GM20431 (cell line): Measurements from ENCODE around the gene MTUS2.
"Not testable (repeated sequence)": the region's sequence is repeated elsewhere in the genome, so short reads cannot be mapped to it uniquely, and the experiment has no call there.

Experiments
- in situ Hi-C: fragments of 300-500 bp; cut with MseI, MboI; formaldehyde crosslinking; loops from one replicate; pipeline ENCODE4 v1.15.0; 2020; ENCODE audit warnings: low sequenced_read_pairs; ENCODE audit not compliant: unreplicated experiment

The MTUS2 gene

GRCh38 chr13:29193083-29193482 is 372.9 kb downstream of the MTUS2 start:
- in situ Hi-C loops = no loop called here

DNA sequence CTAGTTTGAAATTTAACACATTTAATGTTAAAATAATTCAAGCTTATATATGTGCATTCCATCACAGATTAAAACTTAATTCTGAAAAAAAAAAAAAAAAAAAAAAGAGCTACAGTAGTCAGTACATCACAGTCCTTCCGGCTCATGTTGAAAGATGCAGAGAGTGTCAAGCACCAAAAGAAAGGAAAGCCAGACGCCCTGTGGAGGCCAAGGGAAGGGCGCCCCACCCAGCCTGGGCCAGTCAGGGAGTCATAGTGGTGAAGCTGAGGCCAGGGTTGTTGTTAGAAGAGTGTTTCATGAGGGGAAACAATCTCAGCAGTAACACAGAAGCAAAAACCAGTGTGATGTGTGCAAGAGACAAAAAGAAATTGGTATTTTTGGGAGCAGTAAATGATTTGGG is 375.3 kb downstream of the MTUS2 start:
- in situ Hi-C loops = no loop called here

DNA sequence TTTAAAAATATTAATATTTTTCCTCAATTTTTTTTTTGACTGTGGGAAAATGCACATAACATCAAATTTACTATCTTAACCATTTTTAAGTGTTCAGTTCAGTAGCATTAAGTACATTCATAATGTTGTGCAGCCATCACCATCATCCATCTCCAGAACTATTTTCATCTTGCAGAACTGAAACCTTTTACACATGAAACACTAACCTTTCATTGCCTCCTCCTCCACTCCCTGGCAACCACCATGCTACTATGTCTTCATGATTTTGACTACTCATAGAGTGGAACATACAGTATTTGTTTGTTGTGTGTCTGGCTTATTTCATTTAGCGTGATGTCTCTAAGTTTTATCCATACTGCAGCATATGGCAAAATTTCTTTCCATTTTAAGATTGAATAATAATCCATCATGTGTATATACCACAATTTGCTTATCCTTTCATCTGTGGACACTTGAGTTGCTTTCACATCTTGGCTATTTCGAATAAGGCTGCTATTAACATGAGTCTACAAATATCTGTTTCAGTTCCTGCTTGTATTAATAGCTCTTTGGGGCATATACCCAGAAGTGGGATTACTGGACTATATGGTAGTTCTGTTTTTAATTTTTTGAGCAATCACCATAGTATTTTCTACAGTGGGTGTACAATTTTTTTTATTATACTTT is 376.4 kb downstream of the MTUS2 start:
- in situ Hi-C loops = no loop called here

- in situ Hi-C loops = not testable (repeated sequence)
Observed at GRCh38 chr13:29202753-29203152, 382.6 kb downstream of the MTUS2 start.

- in situ Hi-C loops = no loop called here
Observed at GRCh38 chr13:29204651-29205050, 384.5 kb downstream of the MTUS2 start.

DNA sequence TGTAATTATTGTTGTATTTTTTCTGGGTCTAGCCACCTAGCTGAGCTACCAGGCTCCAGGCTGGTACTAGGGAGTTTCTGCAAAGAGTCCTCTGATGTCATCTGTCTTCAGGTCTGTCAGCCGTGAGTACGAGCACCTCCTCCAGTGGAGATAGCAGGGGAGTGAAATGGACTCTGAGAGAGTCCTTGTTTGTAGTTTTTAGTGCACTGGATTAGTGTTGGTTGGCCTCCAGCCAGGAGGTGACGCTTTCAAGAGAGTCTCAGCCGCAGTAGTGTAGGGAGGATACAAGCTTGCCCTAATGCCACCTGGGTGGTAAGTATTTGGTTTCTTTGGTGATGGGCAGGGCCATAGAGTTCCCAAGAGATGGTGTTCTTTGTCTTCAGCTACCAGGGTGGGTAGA is 390.5 kb downstream of the MTUS2 start:
- in situ Hi-C loops = no loop called here

- in situ Hi-C loops = not testable (repeated sequence)
Observed at GRCh38 chr13:29211162-29211561, 391.0 kb downstream of the MTUS2 start.

- in situ Hi-C loops = no loop called here
Observed at GRCh38 chr13:29222458-29222857, 402.3 kb downstream of the MTUS2 start.

DNA sequence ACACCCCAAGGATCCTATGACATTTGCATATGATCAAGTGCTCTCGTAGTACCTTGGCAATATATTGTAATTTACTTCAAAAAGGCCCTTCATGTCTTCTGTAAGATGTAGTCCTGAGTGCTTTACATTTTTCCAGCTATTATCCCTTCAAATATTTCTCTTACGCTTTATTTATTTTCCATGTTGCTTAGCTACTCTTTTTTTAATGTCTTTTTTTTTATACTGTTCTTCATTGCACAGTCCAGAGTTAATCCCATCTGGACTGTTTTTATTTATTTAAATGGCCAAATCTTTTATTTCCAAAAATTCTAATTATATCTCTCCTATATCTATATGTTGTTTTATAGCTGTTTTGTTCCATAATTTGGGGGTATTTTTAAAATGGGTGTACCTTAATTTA is 404.1 kb downstream of the MTUS2 start:
- in situ Hi-C loops = no loop called here

- in situ Hi-C loops = no loop called here
Observed at GRCh38 chr13:29227576-29227975, 407.4 kb downstream of the MTUS2 start.

- in situ Hi-C loops = no loop called here
Observed at GRCh38 chr13:29230299-29230845, 410.2 kb downstream of the MTUS2 start.

DNA sequence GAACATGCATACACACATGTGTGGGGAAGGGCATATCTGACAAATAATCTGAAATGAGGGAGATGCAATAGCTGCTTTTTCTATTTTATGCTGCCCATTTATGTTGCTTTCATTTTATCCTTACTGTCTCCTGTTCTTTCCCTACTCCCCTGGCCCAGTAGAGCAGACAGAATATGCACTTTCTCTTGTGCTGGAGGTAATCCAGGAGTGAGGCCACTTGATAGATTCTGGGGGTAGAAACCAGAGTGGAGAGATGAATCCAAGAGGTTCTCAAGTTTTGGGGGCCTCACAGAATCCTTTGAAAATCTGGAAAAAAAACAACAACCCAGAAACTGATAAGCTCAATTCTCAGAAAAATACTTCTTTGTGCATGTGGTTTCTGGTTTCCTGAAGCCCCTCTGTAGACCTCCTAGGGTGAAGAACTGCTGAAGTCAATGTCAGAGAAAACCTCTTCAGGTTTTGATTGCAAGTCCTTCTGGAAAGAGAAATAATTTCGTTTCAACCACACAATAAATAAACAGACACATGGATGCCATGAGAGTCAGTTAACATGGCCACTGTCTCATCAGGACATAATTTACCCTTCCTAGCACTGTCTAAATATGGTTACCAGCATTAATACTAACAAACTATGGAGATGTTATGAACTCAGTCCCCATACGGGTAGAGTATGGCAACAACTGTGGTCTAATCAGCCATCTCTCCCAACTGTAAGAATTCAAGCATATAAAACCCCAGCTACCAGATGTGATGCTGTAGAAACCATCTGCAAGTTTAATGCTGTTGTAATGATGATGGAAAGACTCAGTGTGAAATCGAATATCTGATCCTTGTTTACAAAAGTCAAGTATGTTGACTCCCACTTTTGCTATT is 419.8 kb downstream of the MTUS2 start:
- in situ Hi-C loops = no loop called here

GRCh38 chr13:29254626-29255370 is 434.7 kb downstream of the MTUS2 start:
- in situ Hi-C loops = no loop called here

GRCh38 chr13:29255567-29255966 is 435.4 kb downstream of the MTUS2 start:
- in situ Hi-C loops = no loop called here

DNA sequence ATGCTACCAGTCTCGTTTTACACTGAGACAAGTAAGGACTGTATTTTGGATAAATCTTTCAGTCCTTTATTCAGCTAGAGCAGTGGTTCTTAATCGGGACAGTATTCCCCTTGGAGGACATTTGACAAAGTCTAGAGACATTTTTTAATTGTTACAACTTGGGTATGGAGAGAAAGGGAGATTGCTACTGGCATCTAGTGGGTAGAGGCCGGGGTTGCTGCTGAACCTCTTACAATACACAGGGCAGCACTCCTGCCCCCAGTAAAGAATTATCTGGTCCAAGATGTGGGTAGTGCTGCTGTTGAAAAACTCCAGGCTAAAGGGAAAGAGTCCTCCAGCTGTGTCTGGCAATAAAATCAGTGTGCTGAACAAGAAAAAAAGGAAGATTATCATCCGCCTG is 440.5 kb downstream of the MTUS2 start:
- in situ Hi-C loops = no loop called here

- in situ Hi-C loops = no loop called here
Observed at GRCh38 chr13:29266261-29266660, 446.1 kb downstream of the MTUS2 start.

DNA sequence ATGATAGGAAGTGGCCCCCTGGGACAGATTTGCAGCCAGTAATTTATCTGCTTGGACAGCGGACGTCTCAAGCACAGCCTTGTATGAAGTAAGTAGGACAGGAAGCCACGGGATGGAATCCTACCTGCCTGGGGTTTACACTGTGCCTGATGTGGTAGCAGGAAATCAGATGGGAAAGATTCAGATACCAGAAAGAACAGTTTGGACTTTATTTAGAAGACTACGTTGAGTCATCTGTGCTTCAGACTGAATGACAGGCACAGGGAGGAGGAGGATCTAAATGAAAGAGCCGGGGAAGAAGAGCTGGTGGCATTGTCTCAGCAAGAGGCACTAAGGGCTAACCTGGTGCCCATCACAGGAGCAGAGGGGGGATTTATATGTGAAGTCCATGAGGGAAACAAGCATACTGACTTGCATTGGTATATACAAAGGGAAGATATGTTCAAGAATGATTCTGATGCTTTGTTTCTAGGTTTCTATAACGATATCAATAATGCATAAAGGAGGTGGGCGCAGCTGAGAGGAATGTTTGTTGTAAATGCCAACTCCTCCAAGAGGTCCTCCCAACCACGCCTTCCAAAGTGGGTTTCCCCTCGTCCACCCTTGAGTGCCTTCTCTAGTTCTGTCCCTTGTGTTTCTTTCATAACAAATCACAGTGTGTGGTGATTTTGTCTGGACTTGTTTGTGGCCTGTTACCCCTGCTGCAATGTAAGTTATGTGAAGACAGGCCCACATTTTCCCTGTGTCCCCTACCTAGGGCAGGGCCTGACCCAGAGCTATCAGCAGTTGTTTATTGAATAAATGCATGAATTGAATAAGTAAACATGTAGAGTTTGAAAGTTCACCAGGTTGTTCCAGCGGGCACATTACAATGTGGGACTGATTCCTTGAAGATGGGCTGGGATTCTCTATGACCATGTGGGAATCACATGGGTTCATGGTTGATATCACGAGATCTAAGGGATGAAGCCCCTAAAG is 446.9 kb downstream of the MTUS2 start:
- in situ Hi-C loops = no loop called here

GRCh38 chr13:29270271-29270985 is 450.3 kb downstream of the MTUS2 start:
- in situ Hi-C loops = no loop called here

DNA sequence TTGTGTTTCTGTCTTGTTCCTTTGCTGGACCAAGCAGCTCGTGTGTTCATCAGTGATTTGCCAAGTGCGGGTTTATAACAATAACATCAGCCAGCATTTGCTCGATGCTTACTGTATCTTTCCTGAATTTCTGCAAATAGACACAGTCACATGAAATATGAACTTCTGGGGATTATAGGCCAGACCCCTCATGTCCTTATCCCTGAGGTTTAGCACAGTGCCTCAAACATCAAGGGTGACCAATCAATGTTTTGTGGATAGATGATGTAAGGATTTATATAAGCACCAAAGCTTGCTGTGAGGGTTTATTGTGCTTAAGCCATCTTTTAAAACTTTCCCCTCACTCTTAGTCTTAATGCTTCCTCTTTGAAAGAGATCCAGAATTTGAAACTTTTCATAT is 451.5 kb downstream of the MTUS2 start:
- in situ Hi-C loops = no loop called here
